ENCODE measurements around the gene EDEM2.

DNA sequence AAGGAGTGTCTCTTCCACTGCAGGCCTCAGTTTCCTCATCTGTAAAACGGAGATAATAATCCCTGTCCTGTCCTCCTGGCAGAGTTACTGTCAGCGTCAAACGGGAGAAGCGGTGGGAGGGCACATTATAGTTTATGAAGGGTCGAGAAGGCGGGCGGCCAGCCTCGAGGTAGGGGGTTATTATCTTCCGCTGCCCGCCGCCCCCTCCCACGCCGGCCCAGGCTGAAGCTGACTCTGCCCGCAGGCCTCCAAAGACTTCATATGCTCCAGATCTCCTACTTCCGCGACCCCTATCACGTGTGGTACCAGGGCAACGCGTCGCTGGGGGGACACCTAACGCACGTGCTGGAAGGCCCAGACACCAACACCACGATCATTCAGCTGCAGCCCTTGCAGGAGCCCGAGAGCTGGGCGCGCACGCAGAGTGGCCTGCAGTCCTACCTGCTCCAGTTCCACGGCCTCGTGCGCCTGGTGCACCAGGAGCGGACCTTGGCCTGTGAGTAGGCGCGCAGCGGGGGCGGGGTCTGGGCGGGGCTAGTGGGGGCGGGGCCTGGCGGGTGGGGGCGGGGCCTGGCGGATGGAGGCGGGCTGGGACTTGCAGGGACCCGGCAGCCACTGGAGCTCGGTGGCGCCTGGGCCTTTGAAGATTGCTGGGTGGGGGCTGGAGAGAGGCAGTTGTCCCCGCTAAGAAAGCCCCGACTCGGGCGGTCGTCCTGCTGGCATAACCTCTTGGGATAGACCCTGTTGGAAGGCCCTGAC, 27.5 kb upstream of the EDEM2 start:
- no peak for TF ChIP-seq TARDBP (IDR thresholded peaks at IDR 0.05)
- TF ChIP-seq FOXA1 (IDR thresholded peaks at IDR 0.05) = no peak
- no peak for TF ChIP-seq ELF4 (IDR thresholded peaks at IDR 0.05)
- no peak for TF ChIP-seq FOXM1 (IDR thresholded peaks at IDR 0.05; ENCODE audit: borderline replicate concordance)
- no peak for TF ChIP-seq ARNT (IDR thresholded peaks at IDR 0.05)

All from HEK293T (cell line).